ENCODE measurements around the gene BCKDHA.

The BCKDHA gene

DNA sequence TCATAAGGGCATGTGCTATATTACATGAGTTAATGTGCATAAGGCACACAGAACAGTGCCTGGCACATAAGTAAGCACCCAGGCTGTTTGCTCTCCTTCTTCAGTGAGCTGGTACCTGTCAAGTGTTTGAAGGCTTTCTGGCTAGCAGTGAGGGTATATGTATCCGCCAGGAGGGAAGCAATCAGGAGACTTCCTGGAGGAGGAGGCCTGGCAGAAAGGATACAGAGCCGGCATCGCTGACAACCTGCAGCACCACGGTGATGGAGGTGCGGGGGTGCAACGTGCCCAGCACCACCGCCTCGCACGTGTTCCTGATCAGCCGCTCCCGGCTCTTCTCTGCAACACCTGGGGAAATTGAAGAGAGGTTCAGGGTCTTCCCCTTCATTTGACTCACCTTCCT lies 6.0 kb upstream of the BCKDHA start:
- TF ChIP-seq EZH2phosphoT487 (IDR thresholded peaks at IDR 0.05; ENCODE audit: low read length) = no peak
- no peak for TF ChIP-seq CTCF (IDR thresholded peaks at IDR 0.05; ENCODE audit: low read length)
- TF ChIP-seq EZH2 (optimal IDR thresholded peaks at IDR 0.05; ENCODE audit: low read depth, low read length) = no peak
- no peak overlapping the region for H3K4me3 ChIP-seq (ENCODE audit: low read length)
- H3K9me2 ChIP-seq (replicated peaks; ENCODE audit: insufficient read depth, low read length) = no peaks in the 10 kb centered on the region
- no peaks in the 10 kb centered on the region for H3K9me3 ChIP-seq (replicated peaks; ENCODE audit: insufficient read depth, low read length)
- H3K79me2 ChIP-seq (ENCODE audit: low read length) = peaks cover 35% of the 10 kb centered on the region
- H3K4me2 ChIP-seq (ENCODE audit: low read depth, low read length) = no peak overlapping the region
- H3K36me3 ChIP-seq (replicated peaks; ENCODE audit: insufficient read depth, low read length) = no peaks in the 10 kb centered on the region
- H3K4me1 ChIP-seq (ENCODE audit: low read length) = peaks cover 4% of the 10 kb centered on the region; the same call in 1 of the 2 replicates
- DNase-seq = no peak
- H3K9ac ChIP-seq (ENCODE audit: low read length) = no peak overlapping the region
- H3K27me3 ChIP-seq (replicated peaks; ENCODE audit: insufficient read depth, low read length) = no peaks in the 10 kb centered on the region
- no peak overlapping the region for H3K27ac ChIP-seq (ENCODE audit: low read length)
- H2AFZ ChIP-seq (ENCODE audit: low read length) = no peak overlapping the region
- no peaks in the 10 kb centered on the region for H4K20me1 ChIP-seq (ENCODE audit: insufficient read depth, low read length)
- no peaks in the 10 kb centered on the region for H3F3A ChIP-seq (ENCODE audit: insufficient read depth, low read length)

GRCh38 chr19:41392775-41393174 lies 4.8 kb upstream of the BCKDHA start:
- peaks cover 41% of the 10 kb centered on the region for H3K79me2 ChIP-seq (ENCODE audit: low read length)
- TF ChIP-seq EZH2 (optimal IDR thresholded peaks at IDR 0.05; ENCODE audit: low read depth, low read length) (no peak), CTCF (IDR thresholded peaks at IDR 0.05; ENCODE audit: low read length) (no peak)
- no peak for DNase-seq
- no peak overlapping the region for H3K9ac ChIP-seq (ENCODE audit: low read length)
- no peak overlapping the region for H3K27ac ChIP-seq (ENCODE audit: low read length)
- H3K9me3 ChIP-seq (replicated peaks; ENCODE audit: insufficient read depth, low read length) = no peaks in the 10 kb centered on the region
- no peak overlapping the region for H3K4me3 ChIP-seq (ENCODE audit: low read length)
- no peaks in the 10 kb centered on the region for H3F3A ChIP-seq (ENCODE audit: insufficient read depth, low read length)
- H3K27me3 ChIP-seq (replicated peaks; ENCODE audit: insufficient read depth, low read length) = no peaks in the 10 kb centered on the region
- no peaks in the 10 kb centered on the region for H3K36me3 ChIP-seq (replicated peaks; ENCODE audit: insufficient read depth, low read length)
- no peak overlapping the region for H3K4me2 ChIP-seq (ENCODE audit: low read depth, low read length)
- no peaks in the 10 kb centered on the region for H3K9me2 ChIP-seq (replicated peaks; ENCODE audit: insufficient read depth, low read length)
- H2AFZ ChIP-seq (ENCODE audit: low read length) = no peak overlapping the region
- H3K4me1 ChIP-seq (ENCODE audit: low read length) = peaks cover 4% of the 10 kb centered on the region; the same call in 1 of the 2 replicates
- H4K20me1 ChIP-seq (ENCODE audit: insufficient read depth, low read length) = no peaks in the 10 kb centered on the region

DNA sequence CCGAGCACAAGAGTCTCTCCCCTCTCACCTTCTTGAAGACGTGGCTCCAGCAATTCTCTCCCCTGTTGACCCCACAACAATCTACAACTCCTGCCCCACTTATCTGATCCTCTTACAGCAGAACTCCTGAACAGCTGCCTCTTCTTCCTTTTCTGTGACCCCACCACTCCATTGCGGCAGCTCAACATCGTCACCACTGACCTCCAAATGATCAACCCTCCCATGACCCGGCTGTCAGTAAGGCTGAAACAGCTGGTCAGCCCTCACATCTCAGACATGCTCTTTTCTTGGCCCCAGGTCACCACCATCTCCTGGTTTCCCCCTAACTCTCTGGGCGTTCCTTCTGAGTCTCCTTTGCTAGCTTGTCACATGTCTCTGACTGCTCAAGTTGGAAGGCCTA lies 2.3 kb upstream of the BCKDHA start:
- DNase-seq = no peak
- Histone ChIP-seq H3K4me2 (ENCODE audit: low read depth, low read length) (peak overlapping the region; percentile 63; the same call in 1 of the 2 replicates), H3K9me2 (replicated peaks; ENCODE audit: insufficient read depth, low read length) (no peaks in the 10 kb centered on the region), H2AFZ (ENCODE audit: low read length) (no peak overlapping the region), H3K79me2 (ENCODE audit: low read length) (peaks cover 61% of the 10 kb centered on the region), H3K36me3 (replicated peaks; ENCODE audit: insufficient read depth, low read length) (no peaks in the 10 kb centered on the region), H3K27me3 (replicated peaks; ENCODE audit: insufficient read depth, low read length) (no peaks in the 10 kb centered on the region), H3F3A (ENCODE audit: insufficient read depth, low read length) (no peaks in the 10 kb centered on the region), H3K27ac (ENCODE audit: low read length) (no peak overlapping the region), H3K9ac (ENCODE audit: low read length) (no peak overlapping the region), H3K4me1 (ENCODE audit: low read length) (peaks cover 14% of the 10 kb centered on the region), H4K20me1 (ENCODE audit: insufficient read depth, low read length) (no peaks in the 10 kb centered on the region), H3K4me3 (ENCODE audit: low read length) (no peak overlapping the region), H3K9me3 (replicated peaks; ENCODE audit: insufficient read depth, low read length) (no peaks in the 10 kb centered on the region)
- TF ChIP-seq CTCF (IDR thresholded peaks at IDR 0.05; ENCODE audit: low read length) = no peak
- no peak for TF ChIP-seq EZH2 (optimal IDR thresholded peaks at IDR 0.05; ENCODE audit: low read depth, low read length)
- no peak for TF ChIP-seq EZH2phosphoT487 (IDR thresholded peaks at IDR 0.05; ENCODE audit: low read length)

Data from MM.1S (cell line).